ENCODE data around the gene RLBP1.
A peak's percentile ranks its signal among the peaks of the same experiment; 100 is the strongest.

RLBP1 gene

GRCh38 chr15:89177633-89178306, 43.6 kb downstream of the RLBP1 start:
- DNase-seq: peak; percentile 43

GRCh38 chr15:89177116-89177515, 44.3 kb downstream of the RLBP1 start:
- no peak for DNase-seq

- DNase-seq: no peak
These were observed 45.7 kb downstream of the RLBP1 start for GRCh38 chr15:89175617-89176191.

- peak; percentile 30 for DNase-seq
These were observed 46.9 kb downstream of the RLBP1 start for GRCh38 chr15:89174476-89174875.

GRCh38 chr15:89172921-89173320, 48.5 kb downstream of the RLBP1 start:
- DNase-seq: no peak

- DNase-seq: no peak
These were observed 50.0 kb downstream of the RLBP1 start for GRCh38 chr15:89171136-89172072.

GRCh38 chr15:89170364-89170763, 51.0 kb downstream of the RLBP1 start:
- DNase-seq: no peak

- DNase-seq: no peak
These were observed 53.0 kb downstream of the RLBP1 start for GRCh38 chr15:89168316-89168833.

GRCh38 chr15:89167267-89168176, 53.9 kb downstream of the RLBP1 start:
- DNase-seq: no peak

- DNase-seq: no peak
These were observed 55.7 kb downstream of the RLBP1 start for GRCh38 chr15:89165677-89166076.

GRCh38 chr15:89164712-89165211, 56.6 kb downstream of the RLBP1 start:
- no peak for DNase-seq

- no peak for DNase-seq
These were observed 57.9 kb downstream of the RLBP1 start for GRCh38 chr15:89163271-89164055.

- DNase-seq: no peak
These were observed 59.7 kb downstream of the RLBP1 start for GRCh38 chr15:89161666-89162065.
